Hepatocyte (in vitro differentiated cells): Measurements from ENCODE around the gene COTL1. TPM values are rescaled to one million over a fixed set of nuclear protein-coding genes. Genes with fewer than 3 reads are reported as not detected.

ENCODE experiments used
- DNase-seq: peaks from one replicate; pipeline ENCODE4 v3.0.0-alpha.2; 2016; ENCODE audit warnings: low spot score
- H2AFZ ChIP-seq: fragments of 200-600 bp; sonication (generic); 2 replicates; pipeline ENCODE4 v1.6.0; 2016; ENCODE audit warnings: antibody characterized with exemption, mild to moderate bottlenecking
- H3K27ac ChIP-seq: fragments of 200-600 bp; sonication (generic); 2 replicates; pipeline ENCODE4 v1.5.1; 2016; ENCODE audit warnings: mild to moderate bottlenecking
- H3K27me3 ChIP-seq: fragments of 200-600 bp; sonication (generic); 2 replicates; pipeline ENCODE4 v1.6.1; 2016
- H3K36me3 ChIP-seq: fragments of 200-600 bp; sonication (generic); replicated peaks from 2 replicates; pipeline ENCODE4 v1.5.1; 2016; ENCODE audit warnings: low read depth; ENCODE audit not compliant: insufficient read depth
- H3K4me1 ChIP-seq: fragments of 200-600 bp; sonication (generic); 2 replicates; pipeline ENCODE4 v1.5.1; 2016; ENCODE audit warnings: mild to moderate bottlenecking, moderate library complexity; ENCODE audit not compliant: insufficient read depth
- H3K4me2 ChIP-seq: fragments of 200-600 bp; sonication (generic); 2 replicates; pipeline ENCODE4 v1.6.0; 2016
- H3K4me3 ChIP-seq: fragments of 200-600 bp; sonication (generic); 2 replicates; pipeline ENCODE4 v1.5.1; 2016; ENCODE audit warnings: mild to moderate bottlenecking
- H3K79me2 ChIP-seq: fragments of 200-600 bp; sonication (generic); 2 replicates; pipeline ENCODE4 v1.6.0; 2017; ENCODE audit warnings: mild to moderate bottlenecking
- H3K9me2 ChIP-seq: fragments of 200-600 bp; sonication (generic); replicated peaks from 2 replicates; pipeline ENCODE4 v1.6.0; 2017; ENCODE audit warnings: mild to moderate bottlenecking; ENCODE audit not compliant: insufficient read depth
- H3K9me3 ChIP-seq: fragments of 200-600 bp; sonication (generic); 2 replicates; pipeline ENCODE4 v1.5.1; 2016; ENCODE audit warnings: low read depth, mild to moderate bottlenecking
- H4K20me1 ChIP-seq: fragments of 200-600 bp; sonication (generic); 2 replicates; pipeline ENCODE4 v1.6.0; 2016; ENCODE audit warnings: mild to moderate bottlenecking; ENCODE audit not compliant: insufficient read depth, poor library complexity, severe bottlenecking
- EZH2 ChIP-seq: fragments of 200-600 bp; sonication (generic); IDR thresholded peaks from 2 replicates; pipeline ENCODE4 v1.6.1; 2016; ENCODE audit warnings: antibody characterized with exemption, mild to moderate bottlenecking, borderline replicate concordance
- EZH2phosphoT487 ChIP-seq: fragments of 200-600 bp; sonication (generic); IDR thresholded peaks from one replicate; pipeline ENCODE4 v1.6.1; 2018; ENCODE audit warnings: antibody characterized with exemption, mild to moderate bottlenecking, low read depth, moderate library complexity; ENCODE audit not compliant: unreplicated experiment, severe bottlenecking
- WGBS: methylation state at CpG from one replicate; pipeline ENCODE4 v1.1.6; 2016; ENCODE audit warnings: low lambda C conversion rate; ENCODE audit errors: missing lambda C conversion rate; 5-methylcytosine and 5-hydroxymethylcytosine counted together
- polyA plus RNA-seq: library from polyadenylated mRNA; unstranded; fragments of >200 nt; fragmentation: Nextera tagmentation; extraction: Ambion mirVana; gene quantifications from 2 replicates; pipeline ENCODE4 v1.2.1, GENCODE V29; 2016
- total RNA-seq: library from RNA; depleted of rRNA; stranded (reverse); fragments of >200 nt; gene quantifications from 2 replicates; pipeline ENCODE4 v1.2.3, GENCODE V29; 2014
- TF ChIP-seq, protein P1 (sequence below): fragments of 200-600 bp; sonication (generic); IDR thresholded peaks from 2 replicates; pipeline ENCODE4 v1.5.1; 2016; ENCODE audit warnings: antibody characterized with exemption, mild to moderate bottlenecking; ENCODE audit not compliant: poor library complexity

Gene COTL1
- total and polyA plus RNA-seq, 2 experiments from 2014 or later = 30.1 to 104 TPM

DNA sequence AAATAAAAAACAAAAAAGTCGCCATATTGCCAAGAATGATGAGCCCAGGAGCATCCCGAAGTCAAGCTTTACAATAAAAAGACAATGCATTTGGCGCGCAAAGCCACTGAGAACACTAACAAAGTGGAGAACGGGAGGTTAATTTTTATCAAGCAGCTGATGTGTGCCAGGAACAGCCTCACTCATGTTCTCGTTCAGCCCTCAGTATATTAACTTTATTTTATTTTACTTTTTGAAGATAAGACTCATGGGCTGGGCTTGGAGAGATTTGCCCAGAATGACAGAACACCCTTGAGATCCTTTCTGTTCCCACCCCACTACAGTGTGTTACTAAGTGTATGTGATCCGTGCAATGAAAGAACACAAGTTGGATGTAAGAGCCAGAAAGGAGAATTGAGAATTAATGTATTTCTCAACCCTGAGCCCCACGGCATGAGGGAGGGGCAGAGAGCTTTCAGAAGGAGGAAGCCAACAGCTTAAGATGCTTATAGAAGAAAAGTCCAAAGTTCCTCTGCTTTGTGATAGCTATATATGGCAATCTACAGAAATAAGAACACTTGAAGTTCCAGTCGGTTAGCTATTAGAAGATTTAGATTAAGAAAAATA, 48.4 kb downstream of the COTL1 start:
- H3K9me2 ChIP-seq = no peaks in the 10 kb centered on the region
- 58% methylated on average over 9 of the region's 9 CpGs for WGBS
- H3K4me2 ChIP-seq = peak overlapping the region; percentile 34
- H3K36me3 ChIP-seq = no peaks in the 10 kb centered on the region
- H3K79me2 ChIP-seq = no peaks in the 10 kb centered on the region
- no peak overlapping the region for H2AFZ ChIP-seq
- TF ChIP-seq, protein P1, sequence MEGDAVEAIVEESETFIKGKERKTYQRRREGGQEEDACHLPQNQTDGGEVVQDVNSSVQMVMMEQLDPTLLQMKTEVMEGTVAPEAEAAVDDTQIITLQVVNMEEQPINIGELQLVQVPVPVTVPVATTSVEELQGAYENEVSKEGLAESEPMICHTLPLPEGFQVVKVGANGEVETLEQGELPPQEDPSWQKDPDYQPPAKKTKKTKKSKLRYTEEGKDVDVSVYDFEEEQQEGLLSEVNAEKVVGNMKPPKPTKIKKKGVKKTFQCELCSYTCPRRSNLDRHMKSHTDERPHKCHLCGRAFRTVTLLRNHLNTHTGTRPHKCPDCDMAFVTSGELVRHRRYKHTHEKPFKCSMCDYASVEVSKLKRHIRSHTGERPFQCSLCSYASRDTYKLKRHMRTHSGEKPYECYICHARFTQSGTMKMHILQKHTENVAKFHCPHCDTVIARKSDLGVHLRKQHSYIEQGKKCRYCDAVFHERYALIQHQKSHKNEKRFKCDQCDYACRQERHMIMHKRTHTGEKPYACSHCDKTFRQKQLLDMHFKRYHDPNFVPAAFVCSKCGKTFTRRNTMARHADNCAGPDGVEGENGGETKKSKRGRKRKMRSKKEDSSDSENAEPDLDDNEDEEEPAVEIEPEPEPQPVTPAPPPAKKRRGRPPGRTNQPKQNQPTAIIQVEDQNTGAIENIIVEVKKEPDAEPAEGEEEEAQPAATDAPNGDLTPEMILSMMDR = no peak
- TF ChIP-seq EZH2phosphoT487 (no peak), EZH2 (no peak)
- H3K9me3 ChIP-seq = no peaks in the 10 kb centered on the region
- peak; percentile 78 for DNase-seq
- H3K27ac ChIP-seq = peak overlapping the region; percentile 83
- H3K4me3 ChIP-seq = no peak overlapping the region
- H4K20me1 ChIP-seq = no peaks in the 10 kb centered on the region
- peaks cover 7% of the 10 kb centered on the region for H3K4me1 ChIP-seq
- H3K27me3 ChIP-seq = no peaks in the 10 kb centered on the region

DNA sequence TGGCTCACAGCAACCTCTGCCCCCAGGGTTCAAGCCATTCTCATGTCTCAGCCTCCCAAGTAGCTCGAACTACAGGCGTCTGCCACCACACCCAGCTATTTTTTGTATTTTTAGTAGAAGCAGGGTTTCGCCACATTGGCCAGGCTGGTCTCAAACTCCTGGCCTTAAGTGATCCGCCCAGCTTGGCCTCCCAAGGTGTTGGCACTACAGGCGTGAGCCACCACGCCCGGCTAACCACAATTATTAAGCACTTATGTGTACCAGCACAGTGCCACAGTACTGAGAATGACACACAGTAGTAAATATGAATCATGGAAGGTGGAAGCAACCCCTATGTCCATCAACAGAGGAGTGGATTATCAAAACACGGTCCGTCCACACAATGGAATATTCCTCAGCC, 49.8 kb downstream of the COTL1 start:
- DNase-seq = no peak
- Histone ChIP-seq H3K36me3 (no peaks in the 10 kb centered on the region), H3K27me3 (no peaks in the 10 kb centered on the region), H3K4me3 (no peak overlapping the region), H3K27ac (peak overlapping the region; percentile 83), H3K9me2 (no peaks in the 10 kb centered on the region), H3K9me3 (no peaks in the 10 kb centered on the region), H3K4me1 (peaks cover 7% of the 10 kb centered on the region), H4K20me1 (no peaks in the 10 kb centered on the region), H2AFZ (no peak overlapping the region), H3K4me2 (no peak overlapping the region), H3K79me2 (no peaks in the 10 kb centered on the region)
- TF ChIP-seq EZH2 (no peak), EZH2phosphoT487 (no peak)
- TF ChIP-seq, protein P1 = no peak
- 91% methylated on average over 9 of the region's 9 CpGs for WGBS

DNA sequence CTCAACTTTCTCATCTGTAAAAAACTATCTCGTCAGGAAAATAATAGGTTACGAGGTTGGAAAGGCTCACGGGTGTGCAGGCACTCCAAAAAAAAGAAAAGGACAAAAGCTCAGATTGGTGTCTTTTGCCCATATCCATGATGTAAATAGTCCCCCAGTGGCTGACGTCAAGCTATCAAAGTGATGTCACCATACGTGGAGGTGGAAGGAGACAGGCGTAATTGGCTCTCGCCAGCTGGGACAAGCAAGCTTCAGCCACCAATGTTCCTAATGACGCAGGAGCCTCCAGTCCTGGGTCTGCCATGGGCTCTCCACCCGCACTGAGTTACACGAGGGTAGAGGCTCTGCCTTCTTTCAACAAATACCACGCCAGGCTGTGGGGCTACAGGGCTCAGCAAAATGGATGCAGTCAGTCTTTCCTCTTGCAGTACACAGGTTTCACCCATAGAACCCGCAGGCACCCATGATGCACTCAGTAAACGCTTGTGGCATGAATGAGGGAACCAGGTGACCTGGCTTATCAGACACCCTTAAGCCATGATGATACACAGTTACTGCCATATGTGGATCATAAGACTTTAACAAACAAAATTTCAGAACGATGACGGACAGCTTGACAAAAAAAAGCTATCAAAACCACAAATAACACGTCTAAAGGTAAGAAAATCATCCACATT, 50.5 kb downstream of the COTL1 start:
- Histone ChIP-seq H3K79me2 (no peaks in the 10 kb centered on the region), H3K36me3 (no peaks in the 10 kb centered on the region), H2AFZ (no peak overlapping the region), H3K4me1 (peaks cover 7% of the 10 kb centered on the region), H3K27ac (no peak overlapping the region), H3K9me3 (no peaks in the 10 kb centered on the region), H3K4me3 (no peak overlapping the region), H4K20me1 (no peaks in the 10 kb centered on the region), H3K9me2 (no peaks in the 10 kb centered on the region), H3K4me2 (no peak overlapping the region), H3K27me3 (no peaks in the 10 kb centered on the region)
- TF ChIP-seq, protein P1 = no peak
- no peak for TF ChIP-seq EZH2phosphoT487
- no peak for TF ChIP-seq EZH2
- 85% methylated on average over 16 of the region's 16 CpGs for WGBS
- DNase-seq = no peak
